Measurements from ENCODE around the gene FGF6.

- TF ChIP-seq CTCF (IDR thresholded peaks at IDR 0.05; ENCODE audit: poor library complexity) (no peak), EZH2phosphoT487 (IDR thresholded peaks at IDR 0.05; ENCODE audit: low read depth, severe bottlenecking, unreplicated experiment) (no peak), EZH2 (IDR thresholded peaks at IDR 0.05; ENCODE audit: borderline replicate concordance) (no peak)
Observed at GRCh38 chr12:4434706-4435425, 10.7 kb downstream of the FGF6 start.
